Osteocyte (in vitro differentiated cells): ENCODE data around the gene LAG3. TPM values are rescaled to one million over a fixed set of nuclear protein-coding genes. Genes with fewer than 3 reads are reported as not detected.

Experiments
- total RNA-seq: library from RNA; stranded (reverse); gene quantifications from 2 replicates; pipeline ENCODE4 v1.2.1, GENCODE V29; 2021

LAG3 gene
- total RNA-seq, 1 donor from 2014 or later: 2.5 TPM

Other genes starting within 250 kb of the LAG3 start
- gene GAPDH, start 238.0 kb upstream of the LAG3 start, total RNA-seq: 1,754 and 1,775 TPM in 2 replicates
- gene IFFO1, start 216.5 kb upstream of the LAG3 start, total RNA-seq: 35.9 and 40.7 TPM in 2 replicates
- 32.5 and 34.5 TPM in 2 replicates for gene NOP2, start 204.2 kb upstream of the LAG3 start, total RNA-seq
- gene CHD4, start 165.1 kb upstream of the LAG3 start, total RNA-seq: 348 and 351 TPM in 2 replicates
- gene LPAR5, start 136.6 kb upstream of the LAG3 start, total RNA-seq: 0.32 and 0.50 TPM in 2 replicates
- gene ACRBP, start 125.1 kb upstream of the LAG3 start, total RNA-seq: 0.73 and 1.0 TPM in 2 replicates
- 56.7 and 58.8 TPM in 2 replicates for gene ING4, start 109.4 kb upstream of the LAG3 start, total RNA-seq
- 66.6 and 68.3 TPM in 2 replicates for gene ZNF384, start 83.1 kb upstream of the LAG3 start, total RNA-seq
- gene PIANP, start 71.7 kb upstream of the LAG3 start, total RNA-seq: 3.9 and 5.2 TPM in 2 replicates
- 61.4 and 73.0 TPM in 2 replicates for gene COPS7A, start 48.5 kb upstream of the LAG3 start, total RNA-seq
- 141 and 162 TPM in 2 replicates for gene MLF2, start 19.4 kb upstream of the LAG3 start, total RNA-seq
- 501 and 554 TPM in 2 replicates for gene PTMS, start 6.2 kb upstream of the LAG3 start, total RNA-seq
- 0.60 and 0.62 TPM in 2 replicates for gene CD4, start 17.0 kb downstream of the LAG3 start, total RNA-seq
- gene GPR162, start 49.3 kb downstream of the LAG3 start, total RNA-seq: 11.5 and 12.0 TPM in 2 replicates
- 86.5 and 90.8 TPM in 2 replicates for gene P3H3, start 55.9 kb downstream of the LAG3 start, total RNA-seq
- 8.3 and 10.6 TPM in 2 replicates for gene GNB3, start 68.4 kb downstream of the LAG3 start, total RNA-seq
- gene CDCA3, start 78.8 kb downstream of the LAG3 start, total RNA-seq: 8.0 and 9.2 TPM in 2 replicates
- 113 and 114 TPM in 2 replicates for gene USP5, start 79.6 kb downstream of the LAG3 start, total RNA-seq
- gene TPI1, start 95.0 kb downstream of the LAG3 start, total RNA-seq: 408 and 415 TPM in 2 replicates
- gene SPSB2, start 100.8 kb downstream of the LAG3 start, total RNA-seq: 9.2 and 11.5 TPM in 2 replicates
- 9.0 and 11.3 TPM in 2 replicates for gene LRRC23, start 132.3 kb downstream of the LAG3 start, total RNA-seq
- gene ENO2, start 142.1 kb downstream of the LAG3 start, total RNA-seq: 21.5 and 24.1 TPM in 2 replicates
- 117 and 123 TPM in 2 replicates for gene ATN1, start 155.4 kb downstream of the LAG3 start, total RNA-seq
- not detected in 2 replicates for gene RNU7-1, start 171.3 kb downstream of the LAG3 start, total RNA-seq
- gene C12orf57, start 171.5 kb downstream of the LAG3 start, total RNA-seq: 287 and 309 TPM in 2 replicates
- 0.29 and 0.94 TPM in 2 replicates for gene PTPN6, start 178.8 kb downstream of the LAG3 start, total RNA-seq
- gene PHB2, start 198.1 kb downstream of the LAG3 start, total RNA-seq: 202 and 205 TPM in 2 replicates
- 29.5 and 29.8 TPM in 2 replicates for gene EMG1, start 198.4 kb downstream of the LAG3 start, total RNA-seq
- 33.2 TPM in 2 replicates for gene LPCAT3, start 246.0 kb downstream of the LAG3 start, total RNA-seq